CD8-positive, alpha-beta memory T cell (primary cell): ENCODE results near the gene SDHA. TPM values are rescaled to one million over a fixed set of nuclear protein-coding genes. Genes with fewer than 3 reads are reported as not detected.
"Not testable (repeated sequence)": the region's sequence is repeated elsewhere in the genome, so short reads cannot be mapped to it uniquely, and the experiment has no call there.

ENCODE experiments used
- CTCF ChIA-PET: fragments of 350-600 bp; sonication (Branson Sonifier 250); formaldehyde crosslinking; loops from one replicate; lab custom pipeline; 2021; ENCODE audit warnings: antibody characterized with exemption; lab: Charles Lee
- POLR2A ChIA-PET: fragments of 350-600 bp; sonication (Branson Sonifier 250); formaldehyde crosslinking; loops from one replicate; lab custom pipeline; 2021; ENCODE audit warnings: antibody characterized with exemption; lab: Charles Lee
- DNase-seq, 5 donors: peaks; one replicate each; pipeline versions ENCODE4 v3.0.0 to v3.0.0-alpha.2; 2020 to 2022; ENCODE audit warnings: mixed read lengths in 1 of 5
- H3K27ac ChIP-seq: one replicate; pipeline ENCODE4 v1.7.0; 2013; ENCODE audit warnings: low read depth, mild to moderate bottlenecking, low read length, moderate library complexity
- H3K27me3 ChIP-seq: 2 replicates; pipeline ENCODE4 v1.7.0; 2013; ENCODE audit warnings: low read length, mild to moderate bottlenecking; ENCODE audit not compliant: insufficient read depth, poor library complexity, severe bottlenecking
- H3K36me3 ChIP-seq: 2 replicates; pipeline ENCODE4 v1.7.0; 2013; ENCODE audit warnings: mild to moderate bottlenecking, low read length, moderate library complexity; ENCODE audit not compliant: insufficient read depth
- H3K4me1 ChIP-seq: 2 replicates; pipeline ENCODE4 v1.7.0; 2013; ENCODE audit warnings: mild to moderate bottlenecking, low read length, moderate library complexity; ENCODE audit not compliant: insufficient read depth
- H3K4me3 ChIP-seq: 2 replicates; pipeline ENCODE4 v1.7.0; 2013; ENCODE audit warnings: mild to moderate bottlenecking, low read length
- H3K9me3 ChIP-seq: 2 replicates; pipeline ENCODE4 v1.7.0; 2013; ENCODE audit warnings: mild to moderate bottlenecking, low read length
- H3K27ac Mint-ChIP-seq, 8 donors: one replicate each; pipeline ENCODE4 v1.8.0; 2020 to 2021; ENCODE audit warnings: mixed read lengths in 8 of 8, mild to moderate bottlenecking in 6 of 8, inconsistent platforms in 3 of 8, moderate library complexity in 3 of 8
- H3K27me3 Mint-ChIP-seq, 2 donors: one replicate each; pipeline ENCODE4 v1.8.0; 2020 to 2021; ENCODE audit warnings: mixed read lengths in 2 of 2, mild to moderate bottlenecking in 1 of 2, moderate library complexity in 1 of 2
- H3K36me3 Mint-ChIP-seq, 3 donors: one replicate each; pipeline ENCODE4 v1.8.0; 2020 to 2021; ENCODE audit warnings: mixed read lengths in 3 of 3, inconsistent platforms in 1 of 3, mild to moderate bottlenecking in 1 of 3
- H3K4me1 Mint-ChIP-seq, 3 donors: one replicate each; pipeline ENCODE4 v1.8.0; 2020 to 2021; ENCODE audit warnings: mixed read lengths in 3 of 3, inconsistent platforms in 1 of 3, mild to moderate bottlenecking in 1 of 3
- H3K4me3 Mint-ChIP-seq, 7 donors: one replicate each; pipeline ENCODE4 v1.8.0; 2020 to 2021; ENCODE audit warnings: mixed read lengths in 7 of 7, mild to moderate bottlenecking in 6 of 7, moderate library complexity in 4 of 7, inconsistent platforms in 2 of 7
- H3K9me3 Mint-ChIP-seq, 5 donors: one replicate each; pipeline ENCODE4 v1.8.0; 2020 to 2022; ENCODE audit warnings: mixed read lengths in 5 of 5, mild to moderate bottlenecking in 3 of 5, moderate library complexity in 2 of 5, inconsistent platforms in 1 of 5
- polyA plus RNA-seq: library from polyadenylated mRNA; unstranded; fragments of 300-500 nt; fragmentation: Illumina TruSeq; gene quantifications from one replicate; pipeline ENCODE4 v1.2.3, GENCODE V29; 2021
- total RNA-seq, 2 experiments: library from RNA; stranded (reverse); gene quantifications; one replicate each; pipeline ENCODE4 v1.2.3, GENCODE V29; 2021

Gene SDHA
- total and polyA plus RNA-seq, 3 experiments from 2014 or later: 168 to 237 (median 171) TPM

DNA sequence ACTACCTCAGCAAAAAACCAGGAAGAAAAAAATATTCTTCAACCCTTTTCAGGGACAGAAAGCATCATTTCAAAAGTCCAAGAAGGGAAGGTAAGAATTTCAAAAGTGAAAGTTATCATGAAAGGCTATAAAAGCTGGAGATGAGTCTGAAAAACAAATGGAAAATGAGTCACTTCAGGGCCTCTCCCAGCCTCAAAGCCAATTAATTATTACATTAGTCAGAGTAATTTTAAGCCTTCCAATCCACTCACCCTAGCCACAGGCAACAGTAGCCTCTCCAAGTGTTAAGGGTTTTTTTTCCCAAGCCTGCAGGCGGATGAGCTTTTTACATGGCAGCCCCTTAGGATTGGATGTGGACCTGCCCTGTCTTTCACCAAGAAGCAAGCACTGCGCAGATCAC is 2.9 kb upstream of the SDHA start:
- POLR2A ChIA-PET, H3K4me3 ChIP-seq, H3K27ac ChIP-seq, H3K27me3 Mint-ChIP-seq, DNase-seq, H3K9me3 ChIP-seq, H3K9me3 Mint-ChIP-seq, H3K36me3 ChIP-seq, H3K27me3 ChIP-seq, CTCF ChIA-PET, H3K4me1 ChIP-seq: not testable (repeated sequence)
- Mint-ChIP-seq H3K27ac (peak overlapping the region in 7 of 8 donors; percentile 7 to 81 (median 28)), H3K4me3 (peak overlapping the region; percentile 5 to 82 (median 36)), H3K4me1 (peaks cover 30 to 44% (median 42%) of the 10 kb centered on the region in 3 donors), H3K36me3 (peaks cover 0 to 40% (median 2%) of the 10 kb centered on the region in 3 donors)

DNA sequence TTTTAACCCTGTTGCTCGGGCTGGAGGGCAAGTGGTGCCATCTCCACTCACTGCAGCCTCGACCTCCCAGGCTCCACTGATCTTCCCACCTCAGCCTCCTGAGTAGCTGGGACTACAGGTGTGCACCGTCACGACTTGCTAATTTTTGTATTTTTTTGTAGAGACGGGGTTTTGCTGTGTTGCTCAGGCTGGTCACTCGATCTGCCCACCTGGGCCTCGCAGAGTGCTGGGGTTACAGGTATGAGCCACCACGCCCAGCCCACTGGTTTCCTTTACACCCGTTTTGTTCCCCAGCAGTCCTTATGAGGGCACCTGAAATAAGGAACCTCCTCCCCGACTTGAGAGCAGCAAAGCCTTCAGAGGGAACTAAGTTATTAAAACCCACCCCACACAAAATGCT is 2.0 kb upstream of the SDHA start:
- POLR2A ChIA-PET, H3K4me3 ChIP-seq, H3K4me1 ChIP-seq, H3K27ac ChIP-seq, H3K9me3 Mint-ChIP-seq, H3K9me3 ChIP-seq, H3K27me3 ChIP-seq, H3K36me3 ChIP-seq, DNase-seq, H3K27me3 Mint-ChIP-seq, CTCF ChIA-PET: not testable (repeated sequence)
- H3K4me1 Mint-ChIP-seq: peaks cover 34 to 49% (median 47%) of the 10 kb centered on the region in 3 donors
- peak overlapping the region in 3 of 7 donors; percentile 25 to 82 (median 77) for H3K4me3 Mint-ChIP-seq
- H3K36me3 Mint-ChIP-seq: peaks cover 0 to 37% (median 0%) of the 10 kb centered on the region in 3 donors
- peak overlapping the region in 2 of 8 donors; percentile 36 to 66 for H3K27ac Mint-ChIP-seq

DNA sequence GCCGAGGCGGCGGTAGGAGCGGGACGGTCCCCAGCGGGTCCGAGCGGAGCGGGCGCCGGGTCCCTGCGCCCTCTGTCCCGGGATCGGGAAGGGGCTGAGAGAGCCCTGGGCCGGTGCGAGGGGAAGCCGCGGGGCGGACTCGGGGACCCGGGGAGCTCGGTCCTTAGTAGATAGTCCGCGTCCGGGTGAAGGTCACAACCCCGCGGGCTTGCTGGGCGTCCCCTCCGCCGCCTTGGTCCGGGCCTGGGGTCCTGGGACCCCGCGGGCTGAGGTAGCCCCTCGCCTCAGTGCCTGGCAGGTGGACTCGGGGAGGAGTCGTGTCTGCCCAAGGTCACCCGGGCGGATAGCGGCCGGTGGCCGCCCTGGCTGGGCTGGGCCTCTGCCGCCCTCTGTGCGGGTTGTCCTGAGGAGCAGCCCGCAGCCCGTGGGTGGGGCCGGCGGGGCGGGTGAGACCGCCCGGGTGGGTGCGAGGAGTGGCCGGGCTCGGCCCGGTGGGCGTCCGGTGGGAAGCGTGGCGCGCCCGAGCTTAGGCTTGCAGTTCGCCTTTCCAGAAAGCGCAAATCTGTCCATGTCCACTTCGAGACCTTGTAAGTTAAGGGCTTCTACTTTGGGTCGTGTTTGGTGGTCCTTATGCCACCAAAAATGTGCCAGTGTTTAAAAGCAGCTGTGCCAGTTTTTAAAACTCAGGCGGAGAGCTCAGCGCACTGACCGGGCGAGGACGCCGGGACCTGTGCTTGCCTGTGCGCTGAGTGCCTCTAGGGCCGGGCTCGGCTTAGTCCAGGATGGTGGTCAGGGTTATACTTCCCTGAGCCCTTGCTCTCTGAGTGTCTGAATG is 554 bp downstream of the SDHA start:
- peak in 3 of 5 donors; percentile 8 to 15 (median 15) for DNase-seq
- H3K27ac Mint-ChIP-seq: peak overlapping the region; percentile 94 to 100 (median 96)
- peaks cover 52 to 69% (median 68%) of the 10 kb centered on the region in 3 donors for H3K4me1 Mint-ChIP-seq
- peak overlapping the region; percentile 73 for H3K27ac ChIP-seq
- POLR2A ChIA-PET: interaction anchor here (1.2 to 3.1 kb wide), 3 partner anchors 27 to 53 kb away, joined by 4 to 28 read pairs (median 5); partner anchors contain the start of genes LRRC14B and PDCD6
- H3K4me3 ChIP-seq: peak overlapping the region; percentile 79
- peak overlapping the region; percentile 94 to 98 (median 97) for H3K4me3 Mint-ChIP-seq
- no peaks in the 10 kb centered on the region for H3K9me3 ChIP-seq
- peaks cover 0 to 2% (median 0%) of the 10 kb centered on the region in 5 donors for H3K9me3 Mint-ChIP-seq
- no peaks in the 10 kb centered on the region for H3K36me3 ChIP-seq
- H3K27me3 ChIP-seq: no peaks in the 10 kb centered on the region
- H3K4me1 ChIP-seq: peaks cover 17% of the 10 kb centered on the region
- peaks cover 0 to 1% of the 10 kb centered on the region in 2 donors for H3K27me3 Mint-ChIP-seq
- CTCF ChIA-PET: interaction anchor here (0.6 to 1.6 kb wide), 4 partner anchors 14 to 228 kb away, joined by 3 to 10 read pairs (median 4); no protein-coding TSS in a partner anchor
- H3K36me3 Mint-ChIP-seq: peaks cover 0 to 44% (median 0%) of the 10 kb centered on the region in 3 donors

DNA sequence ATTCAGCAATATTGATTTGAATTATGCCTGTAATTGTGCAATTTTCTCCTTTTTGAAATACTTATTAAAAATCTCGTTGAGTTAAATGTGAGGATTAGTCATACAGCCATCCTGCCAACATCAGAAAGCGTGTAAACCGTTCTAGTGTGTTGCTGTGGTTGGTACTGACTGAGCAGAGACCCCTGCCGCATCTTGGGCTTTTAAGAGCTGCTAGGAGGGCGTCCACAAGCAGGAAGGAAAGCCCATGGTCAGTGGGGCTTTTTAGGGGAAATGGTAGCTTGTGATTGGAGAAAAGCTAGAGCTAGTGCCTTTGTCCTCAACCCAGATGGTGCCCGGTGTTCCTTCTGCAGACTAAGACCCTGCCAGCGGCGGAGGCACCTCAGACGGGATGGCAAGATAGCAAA is 1.3 kb downstream of the SDHA start:
- Histone ChIP-seq H3K27me3 (no peaks in the 10 kb centered on the region), H3K4me3 (peak overlapping the region; percentile 79), H3K4me1 (peaks cover 17% of the 10 kb centered on the region), H3K9me3 (no peaks in the 10 kb centered on the region), H3K36me3 (peaks cover under 1% of the 10 kb centered on the region), H3K27ac (peak overlapping the region; percentile 73)
- Mint-ChIP-seq H3K27me3 (peaks cover 0 to 1% of the 10 kb centered on the region in 2 donors), H3K27ac (peak overlapping the region; percentile 94 to 100 (median 96)), H3K36me3 (peaks cover 0 to 45% (median 0%) of the 10 kb centered on the region in 3 donors), H3K4me3 (peak overlapping the region; percentile 94 to 98 (median 97)), H3K4me1 (peaks cover 44 to 62% (median 61%) of the 10 kb centered on the region in 3 donors), H3K9me3 (peaks cover 0 to 2% (median 0%) of the 10 kb centered on the region in 5 donors)
- ChIA-PET POLR2A (interaction anchor here (1.2 to 3.1 kb wide), 3 partner anchors 28 to 52 kb away, joined by 4 to 28 read pairs (median 5); partner anchors contain the start of genes LRRC14B and PDCD6), CTCF (interaction anchor here (1.1 to 1.6 kb wide), 3 partner anchors 13 to 31 kb away, joined by 3 to 10 read pairs (median 5); no protein-coding TSS in a partner anchor)
- peak in 2 of 5 donors; percentile 18 to 34 for DNase-seq

DNA sequence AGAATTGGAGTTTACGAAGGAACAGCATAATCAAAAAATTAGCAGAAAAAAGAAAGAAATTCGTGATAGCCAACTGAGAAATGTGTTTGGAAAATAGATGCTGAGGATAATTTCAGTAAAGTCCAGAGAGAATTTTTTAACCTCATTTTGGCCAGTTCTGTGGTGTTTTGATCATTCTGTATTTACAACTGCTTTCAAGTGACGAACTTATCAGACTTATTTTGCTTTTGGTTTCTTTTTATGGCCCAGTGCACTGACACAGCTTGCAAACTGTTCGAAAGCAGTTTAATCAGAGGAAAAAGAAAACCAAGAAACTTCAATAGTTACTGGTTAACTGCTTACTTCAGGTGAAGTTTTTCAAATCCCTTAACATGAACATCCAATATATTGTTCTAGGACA is 1.9 kb downstream of the SDHA start:
- ChIA-PET POLR2A (interaction anchor here (1.2 to 3.1 kb wide), 2 partner anchors 29 to 51 kb away, joined by 4 to 28 read pairs; partner anchors contain the start of genes LRRC14B and PDCD6), CTCF (interaction anchor here (1.1 to 1.6 kb wide), 2 partner anchors 12 to 31 kb away, joined by 3 to 5 read pairs; no protein-coding TSS in a partner anchor)
- Mint-ChIP-seq H3K27ac (peak overlapping the region; percentile 94 to 100 (median 96)), H3K27me3 (peaks cover 0 to 1% of the 10 kb centered on the region in 2 donors), H3K36me3 (peaks cover 0 to 49% (median 0%) of the 10 kb centered on the region in 3 donors), H3K4me3 (peak overlapping the region; percentile 94 to 98 (median 97)), H3K4me1 (peaks cover 41 to 58% (median 56%) of the 10 kb centered on the region in 3 donors), H3K9me3 (peaks cover 0 to 2% (median 0%) of the 10 kb centered on the region in 5 donors)
- Histone ChIP-seq H3K4me3 (peak overlapping the region; percentile 79), H3K9me3 (no peaks in the 10 kb centered on the region), H3K27me3 (no peaks in the 10 kb centered on the region), H3K36me3 (peaks cover 6% of the 10 kb centered on the region), H3K4me1 (peaks cover 17% of the 10 kb centered on the region), H3K27ac (peak overlapping the region; percentile 73)
- peak in 2 of 5 donors; percentile 38 to 43 for DNase-seq

DNA sequence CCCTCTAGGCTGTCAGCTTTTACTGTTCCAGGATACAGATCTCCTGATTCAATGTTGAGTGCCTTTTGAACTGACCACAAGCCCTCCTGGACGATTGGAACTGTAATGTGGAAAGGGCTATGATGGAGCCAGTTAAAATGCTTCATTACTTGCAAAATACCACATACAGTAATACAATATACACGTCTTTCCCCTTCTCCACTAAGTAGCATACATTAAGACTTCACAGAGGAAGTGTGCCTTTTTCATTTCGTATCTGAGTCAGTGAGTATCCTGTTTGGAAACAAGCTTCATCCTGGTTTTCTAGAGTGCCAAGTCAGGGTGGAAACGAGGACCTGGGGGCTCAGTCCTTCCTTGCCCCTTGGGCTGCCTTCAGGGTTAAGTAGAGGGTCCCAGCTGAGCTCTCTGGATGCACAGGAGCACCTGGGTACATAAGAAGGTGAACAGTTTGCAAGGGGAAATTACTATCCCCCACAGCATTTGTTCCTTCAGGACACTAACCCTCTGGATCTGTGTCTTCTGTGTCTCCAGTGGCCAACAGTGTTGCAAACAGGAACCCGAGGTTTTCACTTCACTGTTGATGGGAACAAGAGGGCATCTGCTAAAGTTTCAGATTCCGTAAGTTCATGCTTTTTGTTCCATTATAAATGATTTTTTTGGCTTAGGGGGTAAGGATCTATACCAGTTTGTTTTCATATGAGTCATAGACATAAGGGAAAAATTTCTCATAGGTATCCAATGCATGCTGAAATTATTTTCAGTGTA is 5.0 kb downstream of the SDHA start:
- H3K4me3 Mint-ChIP-seq: peak overlapping the region in 1 of 7 donors; percentile 39
- peak overlapping the region in 6 of 8 donors; percentile 13 to 77 (median 39) for H3K27ac Mint-ChIP-seq
- Histone ChIP-seq H3K4me1 (peaks cover 17% of the 10 kb centered on the region), H3K36me3 (peaks cover 20% of the 10 kb centered on the region)
- peaks cover 11 to 67% (median 12%) of the 10 kb centered on the region in 3 donors for H3K36me3 Mint-ChIP-seq
- H3K4me3 ChIP-seq, H3K9me3 Mint-ChIP-seq, H3K9me3 ChIP-seq, H3K27me3 ChIP-seq, POLR2A ChIA-PET, CTCF ChIA-PET, DNase-seq, H3K27ac ChIP-seq, H3K27me3 Mint-ChIP-seq: not testable (repeated sequence)
- H3K4me1 Mint-ChIP-seq: peaks cover 29 to 40% (median 37%) of the 10 kb centered on the region in 3 donors

DNA sequence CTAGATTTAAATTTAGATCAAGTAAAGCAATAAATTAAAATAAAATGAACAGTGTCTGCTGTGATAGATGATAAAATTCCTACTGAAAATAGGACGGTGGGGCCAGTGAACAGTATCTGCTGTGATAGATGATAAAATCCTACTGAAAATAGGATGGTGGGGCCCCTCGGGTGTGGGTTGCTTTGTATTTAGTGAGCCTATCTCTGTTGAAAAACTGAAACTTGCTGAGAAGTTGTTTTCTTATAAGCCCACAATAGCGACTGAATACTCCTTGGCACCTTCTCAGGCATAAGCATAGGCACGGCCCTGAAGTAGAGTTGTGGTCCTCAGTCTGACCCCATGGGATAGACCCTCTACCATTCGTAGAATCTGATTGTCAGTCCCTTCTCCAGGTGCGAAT is 5.7 kb downstream of the SDHA start:
- Mint-ChIP-seq H3K27me3 (peaks cover 0 to 1% of the 10 kb centered on the region in 2 donors), H3K4me3 (no peak overlapping the region), H3K36me3 (peaks cover 12 to 72% (median 13%) of the 10 kb centered on the region in 3 donors), H3K9me3 (peaks cover 0 to 2% (median 0%) of the 10 kb centered on the region in 5 donors), H3K4me1 (peaks cover 29 to 40% (median 37%) of the 10 kb centered on the region in 3 donors), H3K27ac (peak overlapping the region in 1 of 8 donors; percentile 69)
- peaks cover 25% of the 10 kb centered on the region for H3K36me3 ChIP-seq
- H3K4me3 ChIP-seq: no peak overlapping the region
- no peaks in the 10 kb centered on the region for H3K27me3 ChIP-seq
- H3K9me3 ChIP-seq: no peaks in the 10 kb centered on the region
- DNase-seq: no peak
- CTCF ChIA-PET: no interaction called here
- H3K27ac ChIP-seq: no peak overlapping the region
- POLR2A ChIA-PET: no interaction called here
- peaks cover 17% of the 10 kb centered on the region for H3K4me1 ChIP-seq
